HEK293 (cell line): ENCODE data around the gene GPS1.

ENCODE experiments used
- CTCF ChIA-PET: fragments of 350-600 bp; formaldehyde crosslinking; extraction: SDS; loops from one replicate; lab custom pipeline; 2021; ENCODE audit warnings: antibody characterized with exemption; lab: Yijun Ruan, JAX
- POLR2A ChIA-PET: fragments of 300-600 bp; formaldehyde crosslinking; extraction: SDS; loops from one replicate; lab custom pipeline; 2020; ENCODE audit warnings: antibody characterized with exemption, inconsistent platforms; lab: Yijun Ruan, JAX
- H3K27ac ChIP-seq: fragments of 200-500 bp; sonication (Bioruptor generic); 2 replicates; pipeline ENCODE4 v1.5.1; 2014; ENCODE audit warnings: low read depth, low read length, control low read depth, inconsistent platforms; ENCODE audit errors: extremely low read depth
- H3K36me3 ChIP-seq, 2 experiments: fragments of 200-500 bp in 1 of 2; sonication (Bioruptor generic) in 1 of 2; 1 replicate in 1 of 2; 2 replicates in 1 of 2; pipeline ENCODE4 v1.5.1; 2014 to 2017; ENCODE audit warnings: inconsistent platforms in 2 of 2, low read length in 2 of 2; ENCODE audit not compliant: control insufficient read depth in 2 of 2, insufficient read depth in 1 of 2
- H3K4me1 ChIP-seq: fragments of 200-500 bp; sonication (Bioruptor generic); 2 replicates; pipeline ENCODE4 v1.5.1; 2014; ENCODE audit warnings: mild to moderate bottlenecking, low read length, inconsistent platforms; ENCODE audit not compliant: control insufficient read depth, insufficient read depth
- H3K4me3 ChIP-seq: 2 replicates; pipeline ENCODE4 v1.5.1; 2011; ENCODE audit warnings: low read depth, mild to moderate bottlenecking, control low read depth, low read length, moderate library complexity
- H3K9me3 ChIP-seq: fragments of 200-500 bp; sonication (Bioruptor generic); 2 replicates; pipeline ENCODE4 v1.5.1; 2014; ENCODE audit warnings: low read depth, low read length, inconsistent platforms; ENCODE audit not compliant: control insufficient read depth, insufficient read depth
- GLIS1 ChIP-seq: fragments of 450-650 bp; formaldehyde crosslinking; IDR thresholded peaks from 2 replicates; pipeline ENCODE4 v1.5.1; 2016; ENCODE audit warnings: missing biosample characterization, missing genetic modification characterization
- KLF1 ChIP-seq: fragments of 450-650 bp; formaldehyde crosslinking; IDR thresholded peaks from 2 replicates; pipeline ENCODE4 v1.5.1; 2016; ENCODE audit warnings: missing biosample characterization, missing genetic modification characterization
- KLF7 ChIP-seq: fragments of 450-650 bp; formaldehyde crosslinking; IDR thresholded peaks from 2 replicates; pipeline ENCODE4 v1.5.1; 2016; ENCODE audit warnings: missing biosample characterization, missing genetic modification characterization, borderline replicate concordance
- MZF1 ChIP-seq: fragments of 450-650 bp; formaldehyde crosslinking; IDR thresholded peaks from 2 replicates; pipeline ENCODE4 v1.5.1; 2017; ENCODE audit warnings: missing biosample characterization, missing genetic modification characterization, borderline replicate concordance
- REPIN1 ChIP-seq: fragments of 450-650 bp; formaldehyde crosslinking; IDR thresholded peaks from 2 replicates; pipeline ENCODE4 v1.5.1; 2017; ENCODE audit warnings: missing biosample characterization, missing genetic modification characterization, low read depth
- SCRT2 ChIP-seq: fragments of 450-650 bp; formaldehyde crosslinking; IDR thresholded peaks from 2 replicates; pipeline ENCODE4 v1.5.1; 2016; ENCODE audit warnings: missing biosample characterization, missing genetic modification characterization
- SP2 ChIP-seq: fragments of 450-650 bp; formaldehyde crosslinking; IDR thresholded peaks from 2 replicates; pipeline ENCODE4 v1.5.1; 2016; ENCODE audit warnings: missing biosample characterization, missing genetic modification characterization
- YY1 ChIP-seq: fragments of 450-650 bp; formaldehyde crosslinking; IDR thresholded peaks from 2 replicates; pipeline ENCODE4 v1.5.1; 2018; ENCODE audit warnings: missing biosample characterization, missing genetic modification characterization
- ZBTB48 ChIP-seq: fragments of 450-650 bp; formaldehyde crosslinking; IDR thresholded peaks from 2 replicates; pipeline ENCODE4 v1.5.1; 2016; ENCODE audit warnings: missing biosample characterization, missing genetic modification characterization
- ZFP69B ChIP-seq: fragments of 450-650 bp; formaldehyde crosslinking; IDR thresholded peaks from 2 replicates; pipeline ENCODE4 v1.5.1; 2016; ENCODE audit warnings: missing biosample characterization, missing genetic modification characterization
- ZNF133 ChIP-seq: fragments of 450-650 bp; formaldehyde crosslinking; IDR thresholded peaks from 2 replicates; pipeline ENCODE4 v1.5.1; 2016; ENCODE audit warnings: missing biosample characterization, missing genetic modification characterization
- ZNF175 ChIP-seq: fragments of 450-650 bp; formaldehyde crosslinking; IDR thresholded peaks from 2 replicates; pipeline ENCODE4 v1.5.1; 2016; ENCODE audit warnings: missing biosample characterization, missing genetic modification characterization
- ZNF280C ChIP-seq: fragments of 450-650 bp; formaldehyde crosslinking; IDR thresholded peaks from 2 replicates; pipeline ENCODE4 v1.5.1; 2016; ENCODE audit warnings: missing biosample characterization, missing genetic modification characterization
- ZSCAN16 ChIP-seq: fragments of 450-650 bp; formaldehyde crosslinking; IDR thresholded peaks from 2 replicates; pipeline ENCODE4 v1.5.1; 2016; ENCODE audit warnings: missing biosample characterization, missing genetic modification characterization
- TF ChIP-seq, protein P1 (sequence below): fragments of 450-650 bp; formaldehyde crosslinking; IDR thresholded peaks from 2 replicates; pipeline ENCODE4 v1.5.1; 2016; ENCODE audit warnings: missing biosample characterization, missing genetic modification characterization
- TF ChIP-seq, protein P2 (sequence below): fragments of 450-650 bp; formaldehyde crosslinking; IDR thresholded peaks from 2 replicates; pipeline ENCODE4 v1.5.1; 2016; ENCODE audit warnings: missing biosample characterization, missing genetic modification characterization
- TF ChIP-seq, protein P3 (sequence below): fragments of 450-650 bp; formaldehyde crosslinking; IDR thresholded peaks from 2 replicates; pipeline ENCODE4 v1.5.1; 2016; ENCODE audit warnings: missing biosample characterization, missing genetic modification characterization

GPS1 gene

GRCh38 chr17:82021107-82021899 lies 30.4 kb upstream of the GPS1 start (continued):
- TF ChIP-seq ZNF280C (tag by site-specific recombination) (no peak), ZNF175 (tag by site-specific recombination) (no peak), KLF1 (no peak), YY1 (tag by site-specific recombination) (no peak), ZSCAN16 (tag by site-specific recombination) (no peak), MZF1 (tag by site-specific recombination) (no peak), REPIN1 (tag by site-specific recombination) (no peak), SCRT2 (tag by site-specific recombination) (no peak), ZFP69B (tag by site-specific recombination) (no peak), ZBTB48 (peak; percentile 96)
- TF ChIP-seq, protein P1, sequence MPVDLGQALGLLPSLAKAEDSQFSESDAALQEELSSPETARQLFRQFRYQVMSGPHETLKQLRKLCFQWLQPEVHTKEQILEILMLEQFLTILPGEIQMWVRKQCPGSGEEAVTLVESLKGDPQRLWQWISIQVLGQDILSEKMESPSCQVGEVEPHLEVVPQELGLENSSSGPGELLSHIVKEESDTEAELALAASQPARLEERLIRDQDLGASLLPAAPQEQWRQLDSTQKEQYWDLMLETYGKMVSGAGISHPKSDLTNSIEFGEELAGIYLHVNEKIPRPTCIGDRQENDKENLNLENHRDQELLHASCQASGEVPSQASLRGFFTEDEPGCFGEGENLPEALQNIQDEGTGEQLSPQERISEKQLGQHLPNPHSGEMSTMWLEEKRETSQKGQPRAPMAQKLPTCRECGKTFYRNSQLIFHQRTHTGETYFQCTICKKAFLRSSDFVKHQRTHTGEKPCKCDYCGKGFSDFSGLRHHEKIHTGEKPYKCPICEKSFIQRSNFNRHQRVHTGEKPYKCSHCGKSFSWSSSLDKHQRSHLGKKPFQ (tag by site-specific recombination), result no peak
- TF ChIP-seq, protein P2, sequence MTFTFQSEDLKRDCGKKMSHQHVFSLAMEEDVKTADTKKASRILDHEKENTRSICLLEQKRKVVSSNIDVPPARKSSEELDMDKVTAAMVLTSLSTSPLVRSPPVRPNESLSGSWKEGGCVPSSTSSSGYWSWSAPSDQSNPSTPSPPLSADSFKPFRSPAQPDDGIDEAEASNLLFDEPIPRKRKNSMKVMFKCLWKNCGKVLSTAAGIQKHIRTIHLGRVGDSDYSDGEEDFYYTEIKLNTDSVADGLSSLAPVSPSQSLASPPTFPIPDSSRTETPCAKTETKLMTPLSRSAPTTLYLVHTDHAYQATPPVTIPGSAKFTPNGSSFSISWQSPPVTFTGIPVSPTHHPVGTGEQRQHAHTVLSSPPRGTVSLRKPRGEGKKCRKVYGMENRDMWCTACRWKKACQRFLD (tag by site-specific recombination), result no peak

- peaks cover 0 to 42% of the 10 kb centered on the region in 2 experiments; a peak in 2 of 3 replicates for H3K36me3 ChIP-seq
- POLR2A ChIA-PET, result interaction anchor here (1.0 to 5.1 kb wide), 11 partner anchors 9 to 158 kb away, joined by 3 to 61 read pairs (median 6); partner anchors contain the start of genes DCXR, FASN and RAC3
- H3K4me3 ChIP-seq, result peak overlapping the region; percentile 95
- CTCF ChIA-PET, result interaction anchor here (0.6 to 7.6 kb wide), 18 partner anchors 9 to 270 kb away, joined by 3 to 105 read pairs (median 4); partner anchors contain the start of genes DCXR, NOTUM and RAC3
- H3K9me3 ChIP-seq, result no peaks in the 10 kb centered on the region
- peak overlapping the region; percentile 88 for H3K27ac ChIP-seq
- TF ChIP-seq ZNF133 (tag by site-specific recombination) (no peak), YY1 (tag by site-specific recombination) (no peak), KLF7 (tag by site-specific recombination) (0 out of 2 replicates have a peak, but pooled peaks have one; percentile 22), KLF1 (peak; percentile 65), GLIS1 (tag by site-specific recombination) (peak; percentile 31; the same call in 1 of the 2 replicates), SP2 (tag by site-specific recombination) (peak; percentile 50)
- TF ChIP-seq, protein P3, sequence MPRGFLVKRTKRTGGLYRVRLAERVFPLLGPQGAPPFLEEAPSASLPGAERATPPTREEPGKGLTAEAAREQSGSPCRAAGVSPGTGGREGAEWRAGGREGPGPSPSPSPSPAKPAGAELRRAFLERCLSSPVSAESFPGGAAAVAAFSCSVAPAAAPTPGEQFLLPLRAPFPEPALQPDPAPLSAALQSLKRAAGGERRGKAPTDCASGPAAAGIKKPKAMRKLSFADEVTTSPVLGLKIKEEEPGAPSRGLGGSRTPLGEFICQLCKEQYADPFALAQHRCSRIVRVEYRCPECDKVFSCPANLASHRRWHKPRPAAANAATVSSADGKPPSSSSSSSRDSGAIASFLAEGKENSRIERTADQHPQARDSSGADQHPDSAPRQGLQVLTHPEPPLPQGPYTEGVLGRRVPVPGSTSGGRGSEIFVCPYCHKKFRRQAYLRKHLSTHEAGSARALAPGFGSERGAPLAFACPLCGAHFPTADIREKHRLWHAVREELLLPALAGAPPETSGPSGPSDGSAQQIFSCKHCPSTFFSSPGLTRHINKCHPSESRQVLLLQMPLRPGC (tag by site-specific recombination), result 0 out of 2 replicates have a peak, but pooled peaks have one; percentile 4
- peaks cover 11% of the 10 kb centered on the region for H3K4me1 ChIP-seq
Measured at GRCh38 chr17:82021900-82022309, 29.8 kb upstream of the GPS1 start.
